Activated CD4-positive, alpha-beta T cell treated with anti-CD3 and anti-CD28 coated beads, Interleukin-2, amount 10 ng/mL, durations not matched to agents 7 days and 5 days (primary cell): ENCODE measurements around the gene NR2C2AP. TPM values are rescaled to one million over a fixed set of nuclear protein-coding genes. Genes with fewer than 3 reads are reported as not detected.
A peak's percentile ranks its signal among the peaks of the same experiment; 100 is the strongest.

Experiments
- CTCF ChIA-PET: fragments of 350-600 bp; sonication (Branson Sonifier 250); formaldehyde crosslinking; loops from one replicate; lab custom pipeline; 2021; ENCODE audit warnings: antibody characterized with exemption; lab: Charles Lee
- POLR2A ChIA-PET: fragments of 350-600 bp; sonication (Branson Sonifier 250); formaldehyde crosslinking; loops from one replicate; lab custom pipeline; 2021; ENCODE audit warnings: antibody characterized with exemption; lab: Charles Lee
- DNase-seq: peaks from one replicate; pipeline ENCODE4 v3.0.0-alpha.2; 2020
- H3K27ac Mint-ChIP-seq: one replicate; pipeline ENCODE4 v1.8.0; 2021; ENCODE audit warnings: mild to moderate bottlenecking, moderate library complexity, mixed read lengths
- H3K27me3 Mint-ChIP-seq: one replicate; pipeline ENCODE4 v1.8.0; 2021; ENCODE audit warnings: mixed read lengths
- H3K36me3 Mint-ChIP-seq: one replicate; pipeline ENCODE4 v1.8.0; 2021; ENCODE audit warnings: low read depth, mixed read lengths
- H3K4me1 Mint-ChIP-seq: one replicate; pipeline ENCODE4 v1.8.0; 2021; ENCODE audit warnings: mixed read lengths
- H3K4me3 Mint-ChIP-seq: one replicate; pipeline ENCODE4 v1.8.0; 2021; ENCODE audit warnings: mild to moderate bottlenecking, moderate library complexity, mixed read lengths
- H3K9me3 Mint-ChIP-seq: one replicate; pipeline ENCODE4 v1.8.0; 2021; ENCODE audit warnings: mixed read lengths
- total RNA-seq, 2 experiments: library from RNA; stranded (reverse); gene quantifications; one replicate each; pipeline ENCODE4 v1.2.3, GENCODE V29; 2021

Gene NR2C2AP
- total RNA-seq, 2 experiments from 2014 or later, result 29.9 to 37.2 TPM

- Mint-ChIP-seq H3K27ac (no peak overlapping the region), H3K27me3 (peaks cover 35% of the 10 kb centered on the region), H3K9me3 (no peaks in the 10 kb centered on the region), H3K4me1 (peaks cover 2% of the 10 kb centered on the region), H3K4me3 (no peak overlapping the region), H3K36me3 (no peaks in the 10 kb centered on the region)
- ChIA-PET CTCF (interaction anchor here (0.7 kb wide), 2 partner anchors 10 to 277 kb away, joined by 3 read pairs; partner anchors contain the start of gene NR2C2AP), POLR2A (interaction anchor here (0.7 kb wide), 1 partner anchor 9 kb away, joined by 3 read pairs; no protein-coding TSS in a partner anchor)
- DNase-seq, result no peak
These were observed 10.4 kb upstream of the NR2C2AP start for GRCh38 chr19:19213426-19214158.

GRCh38 chr19:19212916-19213315 lies 9.7 kb upstream of the NR2C2AP start:
- DNase-seq, result no peak
- peaks cover 35% of the 10 kb centered on the region for H3K27me3 Mint-ChIP-seq
- no peak overlapping the region for H3K4me3 Mint-ChIP-seq
- no peaks in the 10 kb centered on the region for H3K9me3 Mint-ChIP-seq
- no peaks in the 10 kb centered on the region for H3K36me3 Mint-ChIP-seq
- CTCF ChIA-PET, result interaction anchor here (0.7 kb wide), 2 partner anchors 10 to 278 kb away, joined by 3 read pairs; partner anchors contain the start of gene NR2C2AP
- POLR2A ChIA-PET, result no interaction called here
- no peak overlapping the region for H3K27ac Mint-ChIP-seq
- peaks cover 2% of the 10 kb centered on the region for H3K4me1 Mint-ChIP-seq

GRCh38 chr19:19211499-19212420 lies 8.5 kb upstream of the NR2C2AP start, which contains the start of gene NCAN:
Gene NCAN, plus strand, starts transcription at chr19:19211958. Its CDS starts 4,996 bp downstream, at chr19:19216954.
- ChIA-PET CTCF (no interaction called here), POLR2A (no interaction called here)
- peaks cover 34% of the 10 kb centered on the region for H3K27me3 Mint-ChIP-seq
- H3K36me3 Mint-ChIP-seq, result peaks cover 2% of the 10 kb centered on the region
- no peak within 1 kb of the TSS for H3K4me3 Mint-ChIP-seq
- H3K9me3 Mint-ChIP-seq, result peaks cover 4% of the 10 kb centered on the region
- no peak within 1 kb of the TSS for H3K27ac Mint-ChIP-seq
- DNase-seq, result no peak
- H3K4me1 Mint-ChIP-seq, result peaks cover 14% of the 10 kb centered on the region

- ChIA-PET CTCF (interaction anchor here (1.2 to 1.7 kb wide), 2 partner anchors 15 to 20 kb away, joined by 3 to 5 read pairs; no protein-coding TSS in a partner anchor), POLR2A (no interaction called here)
- no peak overlapping the region for H3K27ac Mint-ChIP-seq
- no peak for DNase-seq
- peaks cover 5% of the 10 kb centered on the region for H3K9me3 Mint-ChIP-seq
- peaks cover 30% of the 10 kb centered on the region for H3K4me1 Mint-ChIP-seq
- no peak overlapping the region for H3K4me3 Mint-ChIP-seq
- peaks cover 30% of the 10 kb centered on the region for H3K27me3 Mint-ChIP-seq
- peaks cover 2% of the 10 kb centered on the region for H3K36me3 Mint-ChIP-seq
These were observed 6.2 kb upstream of the NR2C2AP start for GRCh38 chr19:19209372-19209771.

- no peak overlapping the region for H3K4me3 Mint-ChIP-seq
- H3K9me3 Mint-ChIP-seq, result peaks cover 8% of the 10 kb centered on the region
- H3K27me3 Mint-ChIP-seq, result peaks cover 16% of the 10 kb centered on the region
- H3K27ac Mint-ChIP-seq, result peak overlapping the region; percentile 84
- peaks cover 6% of the 10 kb centered on the region for H3K36me3 Mint-ChIP-seq
- ChIA-PET POLR2A (no interaction called here), CTCF (interaction anchor here (1.7 kb wide), 1 partner anchor 17 kb away, joined by 5 read pairs; no protein-coding TSS in a partner anchor)
- peaks cover 35% of the 10 kb centered on the region for H3K4me1 Mint-ChIP-seq
- no peak for DNase-seq
These were observed 4.7 kb upstream of the NR2C2AP start for GRCh38 chr19:19207637-19208572.

- H3K36me3 Mint-ChIP-seq, result peaks cover 15% of the 10 kb centered on the region
- peaks cover 9% of the 10 kb centered on the region for H3K27me3 Mint-ChIP-seq
- H3K4me1 Mint-ChIP-seq, result peaks cover 45% of the 10 kb centered on the region
- no peak overlapping the region for H3K4me3 Mint-ChIP-seq
- H3K27ac Mint-ChIP-seq, result peak overlapping the region; percentile 84
- ChIA-PET CTCF (no interaction called here), POLR2A (no interaction called here)
- peaks cover 8% of the 10 kb centered on the region for H3K9me3 Mint-ChIP-seq
- no peak for DNase-seq
These were observed 3.7 kb upstream of the NR2C2AP start for GRCh38 chr19:19206938-19207337.

GRCh38 chr19:19205416-19206410 lies 2.5 kb upstream of the NR2C2AP start:
- H3K9me3 Mint-ChIP-seq, result peaks cover 8% of the 10 kb centered on the region
- CTCF ChIA-PET, result interaction anchor here (0.6 to 0.9 kb wide), 3 partner anchors 10 to 31 kb away, joined by 3 to 4 read pairs (median 3); no protein-coding TSS in a partner anchor
- H3K4me1 Mint-ChIP-seq, result peaks cover 47% of the 10 kb centered on the region
- no peak overlapping the region for H3K4me3 Mint-ChIP-seq
- no peak overlapping the region for H3K27ac Mint-ChIP-seq
- H3K36me3 Mint-ChIP-seq, result peaks cover 18% of the 10 kb centered on the region
- DNase-seq, result no peak
- peaks cover 3% of the 10 kb centered on the region for H3K27me3 Mint-ChIP-seq
- POLR2A ChIA-PET, result no interaction called here

- ChIA-PET CTCF (interaction anchor here (0.7 to 1.4 kb wide), 4 partner anchors 9 to 361 kb away, joined by 3 to 4 read pairs (median 4); no protein-coding TSS in a partner anchor), POLR2A (interaction anchor here (0.6 kb wide), 1 partner anchor 10 kb away, joined by 3 read pairs; no protein-coding TSS in a partner anchor)
- no peaks in the 10 kb centered on the region for H3K27me3 Mint-ChIP-seq
- no peak for DNase-seq
- H3K27ac Mint-ChIP-seq, result peak overlapping the region; percentile 94
- H3K9me3 Mint-ChIP-seq, result peaks cover 8% of the 10 kb centered on the region
- H3K4me3 Mint-ChIP-seq, result peak overlapping the region; percentile 96
- H3K4me1 Mint-ChIP-seq, result peaks cover 45% of the 10 kb centered on the region
- H3K36me3 Mint-ChIP-seq, result peaks cover 22% of the 10 kb centered on the region
These were observed 967 bp upstream of the NR2C2AP start for GRCh38 chr19:19204181-19204580.

- CTCF ChIA-PET, result interaction anchor here (1.2 to 1.4 kb wide), 5 partner anchors 8 to 28 kb away, joined by 4 to 6 read pairs (median 4); no protein-coding TSS in a partner anchor
- H3K36me3 Mint-ChIP-seq, result peaks cover 30% of the 10 kb centered on the region
- H3K9me3 Mint-ChIP-seq, result peaks cover 7% of the 10 kb centered on the region
- H3K27ac Mint-ChIP-seq, result peak overlapping the region; percentile 94
- no peaks in the 10 kb centered on the region for H3K27me3 Mint-ChIP-seq
- peak overlapping the region; percentile 96 for H3K4me3 Mint-ChIP-seq
- POLR2A ChIA-PET, result interaction anchor here (1.5 kb wide), 1 partner anchor 10 kb away, joined by 10 read pairs; no protein-coding TSS in a partner anchor
- DNase-seq, result no peak
- peaks cover 42% of the 10 kb centered on the region for H3K4me1 Mint-ChIP-seq
These were observed 555 bp downstream of the NR2C2AP start for GRCh38 chr19:19202707-19203011.

GRCh38 chr19:19201697-19202630 lies 1.2 kb downstream of the NR2C2AP start:
- Mint-ChIP-seq H3K4me1 (peaks cover 36% of the 10 kb centered on the region), H3K27me3 (no peaks in the 10 kb centered on the region), H3K4me3 (peak overlapping the region; percentile 96), H3K36me3 (peaks cover 29% of the 10 kb centered on the region), H3K9me3 (peaks cover 3% of the 10 kb centered on the region), H3K27ac (peak overlapping the region; percentile 94)
- no peak for DNase-seq
- CTCF ChIA-PET, result interaction anchor here (1.3 to 1.4 kb wide), 2 partner anchors 17 to 27 kb away, joined by 4 to 6 read pairs; no protein-coding TSS in a partner anchor
- POLR2A ChIA-PET, result interaction anchor here (0.5 kb wide), 1 partner anchor 127 kb away, joined by 3 read pairs; no protein-coding TSS in a partner anchor
